H1 (cell line): Measurements from ENCODE around the gene NKX2-4.

ENCODE experiments used
- ATF3 ChIP-seq: IDR thresholded peaks from 2 replicates; pipeline ENCODE4 v1.6.1; 2011; ENCODE audit warnings: low read depth, mild to moderate bottlenecking, low read length; ENCODE audit not compliant: insufficient read depth
- CREB1 ChIP-seq: IDR thresholded peaks from 2 replicates; pipeline ENCODE4 v1.6.1; 2012; ENCODE audit warnings: inconsistent platforms
- CTCF ChIP-seq, 3 experiments: IDR thresholded peaks; 1 replicate in 2 of 3; 2 replicates in 1 of 3; pipeline versions ENCODE4 v1.5.1 to v1.6.1; 2011; ENCODE audit warnings: low read length in 3 of 3, mild to moderate bottlenecking in 3 of 3, inconsistent platforms in 2 of 3, low read depth in 1 of 3, moderate library complexity in 1 of 3; ENCODE audit not compliant: insufficient read depth in 1 of 3; ENCODE audit errors: control extremely low read depth in 1 of 3
- EZH2 ChIP-seq: fragments of 200-600 bp; sonication (generic); IDR thresholded peaks from 2 replicates; pipeline ENCODE4 v1.7.1; 2012; ENCODE audit warnings: low read depth, mild to moderate bottlenecking, moderate library complexity, low read length, inconsistent platforms; ENCODE audit not compliant: severe bottlenecking
- GABPA ChIP-seq: IDR thresholded peaks from 2 replicates; pipeline ENCODE4 v1.6.1; 2011; ENCODE audit warnings: mild to moderate bottlenecking, low read length, moderate library complexity, borderline replicate concordance; ENCODE audit not compliant: insufficient read depth
- HDAC2 ChIP-seq, 2 experiments: fragments of 300-600 bp in 1 of 2; sonication (generic) in 1 of 2; IDR thresholded peaks; 2 replicates each; pipeline ENCODE4 v1.6.1; 2011 to 2012; ENCODE audit warnings: low read depth in 2 of 2, low read length in 2 of 2, mild to moderate bottlenecking in 2 of 2, moderate library complexity in 2 of 2, borderline replicate concordance in 1 of 2, inconsistent platforms in 1 of 2
- SIN3A ChIP-seq, 2 experiments: IDR thresholded peaks in 1 of 2; conservative IDR thresholded peaks in 1 of 2; 2 replicates each; pipeline ENCODE4 v1.6.1; 2011 to 2012; ENCODE audit warnings: low read length in 2 of 2, improper control_type of control experiment in 1 of 2, low read depth in 1 of 2, mild to moderate bottlenecking in 1 of 2
- TAF1 ChIP-seq: IDR thresholded peaks from 2 replicates; pipeline ENCODE4 v1.6.1; 2011; ENCODE audit warnings: mild to moderate bottlenecking, low read depth, low read length
- ZNF274 ChIP-seq: IDR thresholded peaks from 2 replicates; pipeline ENCODE4 v1.7.0; 2012; ENCODE audit warnings: low read length, borderline replicate concordance; ENCODE audit errors: extremely low read depth

- TF ChIP-seq CTCF (IDR thresholded peaks at IDR 0.05; ENCODE audit: control extremely low read depth in 1 of 3, insufficient read depth in 1 of 3, low read depth in 1 of 3, low read length in 3 of 3) = no peak
- TF ChIP-seq CREB1 = no peak
- TF ChIP-seq SIN3A (conservative IDR thresholded peaks at IDR 0.05 in 1 of 2, IDR thresholded peaks at IDR 0.05 in 1 of 2; ENCODE audit: low read depth in 1 of 2, low read length in 2 of 2) = no peak
- TF ChIP-seq ATF3 = no peak
- no peak for TF ChIP-seq HDAC2 (IDR thresholded peaks at IDR 0.05; ENCODE audit: borderline replicate concordance in 1 of 2, low read depth in 2 of 2, low read length in 2 of 2)
- TF ChIP-seq GABPA = no peak
- TF ChIP-seq TAF1 = no peak
- no peak for TF ChIP-seq EZH2
- TF ChIP-seq ZNF274 = no peak
Measured at GRCh38 chr20:21393816-21394519, 3.4 kb downstream of the NKX2-4 start.
